Fibroblast of the conjunctiva (primary cell): Measurements from ENCODE around the gene GALNT16.

Source experiments
- DNase-seq: peaks from one replicate; pipeline ENCODE4 v3.0.0-alpha.2; 2010; ENCODE audit warnings: low read depth

The GALNT16 gene

GRCh38 chr14:69339426-69339825, 79.5 kb downstream of the GALNT16 start:
- no peak for DNase-seq

- DNase-seq = no peak
Measured at GRCh38 chr14:69342928-69343525, 83.1 kb downstream of the GALNT16 start.

- DNase-seq = no peak
Measured at GRCh38 chr14:69344171-69344570, 84.2 kb downstream of the GALNT16 start.

- no peak for DNase-seq
Measured at GRCh38 chr14:69345402-69345801, 85.4 kb downstream of the GALNT16 start.

GRCh38 chr14:69346710-69347109, 86.8 kb downstream of the GALNT16 start:
- DNase-seq = no peak

GRCh38 chr14:69349091-69349777, 89.3 kb downstream of the GALNT16 start:
- DNase-seq = no peak

- DNase-seq = no peak
Measured at GRCh38 chr14:69350892-69351291, 90.9 kb downstream of the GALNT16 start.

GRCh38 chr14:69351385-69351784, 91.4 kb downstream of the GALNT16 start:
- no peak for DNase-seq

GRCh38 chr14:69351911-69352310, 92.0 kb downstream of the GALNT16 start:
- no peak for DNase-seq

- DNase-seq = no peak
Measured at GRCh38 chr14:69353168-69353567, 93.2 kb downstream of the GALNT16 start.

GRCh38 chr14:69354383-69355153, 94.6 kb downstream of the GALNT16 start:
- no peak for DNase-seq

GRCh38 chr14:69355154-69355597, 95.2 kb downstream of the GALNT16 start:
- no peak for DNase-seq

GRCh38 chr14:69355607-69356281, 95.8 kb downstream of the GALNT16 start:
- peak; percentile 44 for DNase-seq

GRCh38 chr14:69356903-69357543, 97.1 kb downstream of the GALNT16 start:
- DNase-seq = no peak

GRCh38 chr14:69357544-69358200, 97.7 kb downstream of the GALNT16 start:
- no peak for DNase-seq

GRCh38 chr14:69358233-69358963, 98.4 kb downstream of the GALNT16 start:
- no peak for DNase-seq

GRCh38 chr14:69358966-69359365, 99.0 kb downstream of the GALNT16 start:
- DNase-seq = no peak

- DNase-seq = no peak
Measured at GRCh38 chr14:69360438-69361108, 100.6 kb downstream of the GALNT16 start.

- DNase-seq = peak; percentile 42
Measured at GRCh38 chr14:69363055-69363454, 103.1 kb downstream of the GALNT16 start.

- no peak for DNase-seq
Measured at GRCh38 chr14:69363964-69364363, 104.0 kb downstream of the GALNT16 start.
